IPS-15b (cell line): ENCODE measurements around the gene POLR2E.

ENCODE experiments used
- H3K27me3 ChIP-seq: one replicate; pipeline ENCODE4 v1.6.1; 2013; ENCODE audit warnings: low read length; ENCODE audit not compliant: control insufficient read depth, insufficient read depth
- H3K36me3 ChIP-seq: one replicate; pipeline ENCODE4 v1.6.1; 2013; ENCODE audit warnings: low read length; ENCODE audit not compliant: control insufficient read depth, insufficient read depth
- H3K4me1 ChIP-seq: one replicate; pipeline ENCODE4 v1.6.1; 2013; ENCODE audit warnings: mild to moderate bottlenecking, low read length; ENCODE audit not compliant: control insufficient read depth, insufficient read depth
- H3K4me3 ChIP-seq: one replicate; pipeline ENCODE4 v1.5.1; 2013; ENCODE audit warnings: low read depth, low read length
- H3K9ac ChIP-seq: one replicate; pipeline ENCODE4 v1.6.1; 2013; ENCODE audit warnings: low read depth, mild to moderate bottlenecking, low read length
- H3K9me3 ChIP-seq: one replicate; pipeline ENCODE4 v1.6.1; 2013; ENCODE audit warnings: mild to moderate bottlenecking, low read length; ENCODE audit not compliant: control insufficient read depth, insufficient read depth

POLR2E gene

GRCh38 chr19:1113030-1113985 lies 18.1 kb upstream of the POLR2E start:
- Histone ChIP-seq H3K4me1 (no peaks in the 10 kb centered on the region), H3K9ac (no peak overlapping the region), H3K9me3 (no peaks in the 10 kb centered on the region), H3K27me3 (no peaks in the 10 kb centered on the region), H3K4me3 (no peak overlapping the region), H3K36me3 (peaks cover 53% of the 10 kb centered on the region)

GRCh38 chr19:1112268-1113029 lies 17.3 kb upstream of the POLR2E start:
- Histone ChIP-seq H3K36me3 (peaks cover 53% of the 10 kb centered on the region), H3K4me1 (no peaks in the 10 kb centered on the region)

GRCh38 chr19:1111641-1112267 lies 16.6 kb upstream of the POLR2E start:
- H3K27me3 ChIP-seq, result no peaks in the 10 kb centered on the region
- H3K36me3 ChIP-seq, result peaks cover 51% of the 10 kb centered on the region
- H3K4me3 ChIP-seq, result no peak overlapping the region
- no peak overlapping the region for H3K9ac ChIP-seq
- no peaks in the 10 kb centered on the region for H3K9me3 ChIP-seq
- H3K4me1 ChIP-seq, result no peaks in the 10 kb centered on the region

More at GRCh38 chr19:1112268-1113029, 17.3 kb upstream of the POLR2E start:
- no peak overlapping the region for H3K4me3 ChIP-seq
- no peaks in the 10 kb centered on the region for H3K27me3 ChIP-seq
- H3K9me3 ChIP-seq, result no peaks in the 10 kb centered on the region
- peak overlapping the region; percentile 54 for H3K9ac ChIP-seq

DNA sequence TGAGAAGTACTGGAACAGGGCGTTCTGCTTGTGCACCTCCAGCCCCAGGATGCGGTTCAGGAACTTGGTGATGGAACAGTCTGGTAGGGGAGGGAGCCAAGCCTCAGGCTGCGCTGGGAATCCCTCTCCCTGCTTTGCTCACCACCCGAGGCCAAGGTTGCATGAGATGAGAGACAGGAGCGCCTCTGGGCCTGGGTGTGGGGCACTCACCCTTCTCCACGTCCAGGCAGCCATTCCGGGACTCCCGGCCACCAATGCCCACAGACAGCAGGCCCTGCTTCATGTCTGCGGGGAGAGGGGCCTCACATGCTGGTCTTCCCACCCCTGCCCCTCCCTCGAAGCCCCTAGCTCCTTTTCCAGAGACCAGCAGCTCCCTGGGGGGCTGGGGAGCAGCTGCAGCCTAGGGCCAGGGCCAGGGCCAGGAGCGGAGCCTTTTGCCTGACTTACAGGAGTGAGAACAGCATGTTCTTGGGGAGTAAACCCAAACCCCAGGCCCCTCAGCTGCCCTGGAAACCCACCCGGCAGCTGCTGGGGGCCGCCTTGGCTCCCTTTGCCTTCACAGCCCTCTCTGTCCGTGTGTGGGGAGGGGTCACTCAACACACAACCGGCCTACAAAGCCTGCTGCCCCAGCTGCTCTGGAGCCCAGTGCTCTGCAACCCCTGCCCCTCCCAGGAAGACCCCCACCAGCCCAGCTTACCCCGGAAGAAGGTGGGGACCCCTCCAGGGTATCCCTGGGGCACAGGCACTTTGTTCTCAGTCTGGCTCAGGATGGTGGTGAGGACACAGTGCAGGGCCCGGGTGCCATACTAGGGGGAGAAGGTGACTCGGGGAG lies 15.8 kb upstream of the POLR2E start:
- H3K9me3 ChIP-seq, result no peaks in the 10 kb centered on the region
- H3K27me3 ChIP-seq, result no peaks in the 10 kb centered on the region
- no peak overlapping the region for H3K9ac ChIP-seq
- no peaks in the 10 kb centered on the region for H3K4me1 ChIP-seq
- H3K4me3 ChIP-seq, result no peak overlapping the region
- peaks cover 54% of the 10 kb centered on the region for H3K36me3 ChIP-seq

DNA sequence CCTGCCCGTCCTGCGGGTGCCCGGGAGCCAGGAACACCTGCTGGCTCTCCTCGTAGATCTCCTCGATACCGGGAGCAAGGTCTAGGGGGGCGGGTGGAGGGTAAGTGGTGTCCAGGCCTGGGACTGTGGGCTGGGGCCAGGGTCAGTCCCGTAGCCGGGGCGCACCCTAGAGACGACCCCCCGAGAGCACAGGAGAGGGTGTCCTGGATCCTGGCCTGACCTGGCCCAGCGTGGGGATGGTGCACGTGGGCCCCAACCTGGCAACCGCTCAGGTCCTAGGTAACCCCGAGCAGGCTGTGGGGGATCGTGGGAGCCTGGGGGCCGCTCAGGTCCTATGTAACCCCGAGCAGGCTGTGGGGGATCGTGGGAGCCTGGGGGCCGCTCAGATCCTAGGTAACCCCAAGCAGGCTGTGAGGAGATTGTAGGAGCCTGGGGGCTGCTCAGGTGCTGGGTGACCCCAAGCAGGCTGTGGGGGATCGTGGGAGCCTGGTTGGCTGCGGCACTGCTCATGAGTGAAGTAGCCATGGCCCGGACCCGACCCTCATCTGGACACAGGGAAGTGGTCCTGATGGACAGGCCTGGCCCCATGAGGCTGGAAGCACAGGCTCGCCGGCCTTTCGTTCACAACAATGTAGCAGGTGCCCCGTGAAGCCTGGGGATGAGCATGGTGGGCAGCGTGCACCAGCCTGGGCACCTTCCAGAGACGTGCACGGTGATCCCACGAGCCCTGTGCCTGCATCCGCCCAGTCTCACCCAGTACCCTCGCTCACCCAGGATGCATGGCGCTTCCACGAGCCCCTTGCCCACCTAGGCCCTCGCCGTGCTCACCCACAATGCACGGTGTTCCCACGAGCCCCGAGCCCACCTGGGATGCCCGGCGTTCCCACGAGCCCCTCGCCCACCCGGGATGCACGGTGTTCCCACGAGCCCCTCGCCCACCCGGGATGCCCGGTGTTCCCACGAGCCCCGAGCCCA lies 14.8 kb upstream of the POLR2E start:
- Histone ChIP-seq H3K36me3 (peaks cover 60% of the 10 kb centered on the region), H3K4me1 (no peaks in the 10 kb centered on the region)

GRCh38 chr19:1109032-1109551 lies 13.9 kb upstream of the POLR2E start:
- H3K4me3 ChIP-seq, result no peak overlapping the region
- H3K27me3 ChIP-seq, result no peaks in the 10 kb centered on the region
- no peaks in the 10 kb centered on the region for H3K9me3 ChIP-seq
- no peaks in the 10 kb centered on the region for H3K4me1 ChIP-seq
- H3K36me3 ChIP-seq, result peaks cover 60% of the 10 kb centered on the region
- H3K9ac ChIP-seq, result no peak overlapping the region

More for the DNA sequence above, 14.8 kb upstream of the POLR2E start:
- no peak overlapping the region for H3K4me3 ChIP-seq
- H3K9ac ChIP-seq, result no peak overlapping the region
- no peaks in the 10 kb centered on the region for H3K9me3 ChIP-seq
- H3K27me3 ChIP-seq, result no peaks in the 10 kb centered on the region

GRCh38 chr19:1108291-1109031 lies 13.3 kb upstream of the POLR2E start:
- no peaks in the 10 kb centered on the region for H3K4me1 ChIP-seq
- peaks cover 54% of the 10 kb centered on the region for H3K36me3 ChIP-seq
- no peak overlapping the region for H3K9ac ChIP-seq
- no peaks in the 10 kb centered on the region for H3K9me3 ChIP-seq
- no peaks in the 10 kb centered on the region for H3K27me3 ChIP-seq
- H3K4me3 ChIP-seq, result no peak overlapping the region

- Histone ChIP-seq H3K9ac (no peak overlapping the region), H3K9me3 (no peaks in the 10 kb centered on the region), H3K27me3 (no peaks in the 10 kb centered on the region), H3K4me1 (no peaks in the 10 kb centered on the region), H3K4me3 (no peak overlapping the region), H3K36me3 (peaks cover 51% of the 10 kb centered on the region)
These were observed 12.6 kb upstream of the POLR2E start for GRCh38 chr19:1107661-1108261.

GRCh38 chr19:1106841-1107660 lies 11.9 kb upstream of the POLR2E start:
- H3K36me3 ChIP-seq, result peaks cover 51% of the 10 kb centered on the region
- H3K4me3 ChIP-seq, result no peak overlapping the region
- H3K9ac ChIP-seq, result no peak overlapping the region

More at GRCh38 chr19:1106841-1107660, 11.9 kb upstream of the POLR2E start:
- Histone ChIP-seq H3K27me3 (no peaks in the 10 kb centered on the region), H3K9me3 (no peaks in the 10 kb centered on the region), H3K4me1 (no peaks in the 10 kb centered on the region)
